GM19351 (cell line): Measurements from ENCODE around the gene C6orf136.
"Not testable (repeated sequence)": the region's sequence is repeated elsewhere in the genome, so short reads cannot be mapped to it uniquely, and the experiment has no call there.

Source experiments
- ATAC-seq: cut with Tn5 transposase; IDR thresholded peaks from one replicate; pipeline ENCODE4 v1.9.1; 2021; ENCODE audit warnings: mild to moderate bottlenecking, moderate library complexity; ENCODE audit not compliant: unreplicated experiment

The C6orf136 gene

GRCh38 chr6:30646450-30647241 is at the start of gene C6orf136:
TSS of gene C6orf136 (plus strand) at chr6:30647133. CDS start at chr6:30647232, 99 bp downstream.
- peak; percentile 52 for ATAC-seq

- not testable (repeated sequence) for ATAC-seq
These were observed 49.4 kb upstream of the C6orf136 start for GRCh38 chr6:30597315-30598144.

- no peak for ATAC-seq
These were observed 47.9 kb upstream of the C6orf136 start for GRCh38 chr6:30598912-30599624.

- ATAC-seq = no peak
These were observed 47.2 kb upstream of the C6orf136 start for GRCh38 chr6:30599625-30600324.

GRCh38 chr6:30600451-30600961 is 46.4 kb upstream of the C6orf136 start:
- no peak for ATAC-seq

GRCh38 chr6:30601436-30601814 is 45.5 kb upstream of the C6orf136 start:
- no peak for ATAC-seq

GRCh38 chr6:30601815-30602641 is 44.9 kb upstream of the C6orf136 start:
- ATAC-seq = no peak

GRCh38 chr6:30603961-30604360 is 43.0 kb upstream of the C6orf136 start:
- no peak for ATAC-seq

GRCh38 chr6:30610065-30610464 is 36.9 kb upstream of the C6orf136 start:
- no peak for ATAC-seq

- no peak for ATAC-seq
These were observed 35.6 kb upstream of the C6orf136 start for GRCh38 chr6:30611150-30611855.

- ATAC-seq = no peak
These were observed 35.1 kb upstream of the C6orf136 start for GRCh38 chr6:30611856-30612194.

GRCh38 chr6:30612213-30612612 is 34.7 kb upstream of the C6orf136 start:
- ATAC-seq = no peak

- ATAC-seq = no peak
These were observed 34.2 kb upstream of the C6orf136 start for GRCh38 chr6:30612687-30613248.

GRCh38 chr6:30613251-30614043 is 33.5 kb upstream of the C6orf136 start:
- ATAC-seq = no peak

GRCh38 chr6:30614044-30614842 is 32.7 kb upstream of the C6orf136 start:
- no peak for ATAC-seq

GRCh38 chr6:30614843-30615218 is 32.1 kb upstream of the C6orf136 start:
- ATAC-seq = peak; percentile 56

- ATAC-seq = no peak
These were observed 31.5 kb upstream of the C6orf136 start for GRCh38 chr6:30615219-30615957.
